ENCODE results near the gene RTKN2.

DNA sequence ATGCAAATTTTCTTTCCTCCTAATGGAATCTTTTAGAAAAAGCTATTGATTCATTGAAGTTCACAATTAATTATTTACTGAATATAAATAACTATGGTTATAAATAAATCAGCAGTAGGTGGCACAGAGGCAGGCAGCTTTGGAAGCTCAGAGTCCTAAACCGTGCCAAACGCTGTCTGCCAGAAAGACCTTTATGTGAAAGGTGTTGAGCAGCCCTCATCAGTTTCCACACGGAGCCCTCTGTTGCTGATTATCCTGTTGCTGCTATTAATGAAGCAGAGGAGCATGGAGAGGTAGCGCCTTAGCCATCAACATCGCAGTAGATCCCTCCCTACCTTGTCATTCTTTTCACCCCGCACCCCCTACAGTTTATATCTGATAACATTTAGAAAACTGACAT is 51.0 kb downstream of the RTKN2 start:
- TF ChIP-seq SMC3 (conservative IDR thresholded peaks at IDR 0.05; ENCODE audit: poor library complexity) (no peak), EZH2 (IDR thresholded peaks at IDR 0.05; ENCODE audit: borderline replicate concordance, insufficient read depth, low read length, poor library complexity, severe bottlenecking) (no peak), EP300 (conservative IDR thresholded peaks at IDR 0.05; ENCODE audit: poor library complexity, severe bottlenecking) (no peak)
- TF ChIP-seq, protein P1, sequence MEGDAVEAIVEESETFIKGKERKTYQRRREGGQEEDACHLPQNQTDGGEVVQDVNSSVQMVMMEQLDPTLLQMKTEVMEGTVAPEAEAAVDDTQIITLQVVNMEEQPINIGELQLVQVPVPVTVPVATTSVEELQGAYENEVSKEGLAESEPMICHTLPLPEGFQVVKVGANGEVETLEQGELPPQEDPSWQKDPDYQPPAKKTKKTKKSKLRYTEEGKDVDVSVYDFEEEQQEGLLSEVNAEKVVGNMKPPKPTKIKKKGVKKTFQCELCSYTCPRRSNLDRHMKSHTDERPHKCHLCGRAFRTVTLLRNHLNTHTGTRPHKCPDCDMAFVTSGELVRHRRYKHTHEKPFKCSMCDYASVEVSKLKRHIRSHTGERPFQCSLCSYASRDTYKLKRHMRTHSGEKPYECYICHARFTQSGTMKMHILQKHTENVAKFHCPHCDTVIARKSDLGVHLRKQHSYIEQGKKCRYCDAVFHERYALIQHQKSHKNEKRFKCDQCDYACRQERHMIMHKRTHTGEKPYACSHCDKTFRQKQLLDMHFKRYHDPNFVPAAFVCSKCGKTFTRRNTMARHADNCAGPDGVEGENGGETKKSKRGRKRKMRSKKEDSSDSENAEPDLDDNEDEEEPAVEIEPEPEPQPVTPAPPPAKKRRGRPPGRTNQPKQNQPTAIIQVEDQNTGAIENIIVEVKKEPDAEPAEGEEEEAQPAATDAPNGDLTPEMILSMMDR (IDR thresholded peaks at IDR 0.05; ENCODE audit: poor library complexity, severe bottlenecking) = no peak

Measured in neural cell (in vitro differentiated cells).